K562 (cell line): Measurements from ENCODE around the gene VPS16. TPM values are rescaled to one million over a fixed set of nuclear protein-coding genes. Genes with fewer than 3 reads are reported as not detected.

Experiments used
- AFF4 ChIP-seq: sonication (generic); formaldehyde crosslinking; IDR thresholded peaks from 2 replicates; pipeline ENCODE4 v1.8.0; 2023; ENCODE audit warnings: mild to moderate bottlenecking, missing genetic modification reagents
- CBX3 ChIP-seq, 2 experiments: IDR thresholded peaks; 1 replicate in 1 of 2; 2 replicates in 1 of 2; pipeline ENCODE4 v1.6.1; 2012; ENCODE audit warnings: inconsistent platforms in 2 of 2, low read length in 2 of 2, borderline replicate concordance in 1 of 2, control low read depth in 1 of 2
- DNMT1 ChIP-seq: fragments of 450-650 bp; IDR thresholded peaks from 2 replicates; pipeline ENCODE4 v1.6.1; 2016; ENCODE audit warnings: antibody characterized with exemption, mild to moderate bottlenecking
- NR2F6 ChIP-seq: fragments of 450-650 bp; formaldehyde crosslinking; IDR thresholded peaks from 2 replicates; pipeline ENCODE4 v1.4.0; 2020; ENCODE audit warnings: mild to moderate bottlenecking
- NR4A1 ChIP-seq, 2 experiments: fragments of 250-450 bp in 1 of 2; fragments of 450-650 bp in 1 of 2; sonication (Bioruptor Pico) in 1 of 2; IDR thresholded peaks; 2 replicates each; pipeline versions ENCODE4 v1.4.0 to v1.6.1; 2016 to 2020; ENCODE audit warnings: mild to moderate bottlenecking in 2 of 2, missing compliant biosample characterization in 1 of 2, missing genetic modification characterization in 1 of 2, moderate library complexity in 1 of 2
- RAD21 ChIP-seq, 2 experiments: fragments of 250-450 bp in 1 of 2; fragments of 450-650 bp in 1 of 2; sonication (Bioruptor Pico) in 1 of 2; formaldehyde crosslinking in 1 of 2; IDR thresholded peaks in 1 of 2; conservative IDR thresholded peaks in 1 of 2; 2 replicates each; pipeline versions ENCODE4 v1.4.0 to v1.8.0; 2020 to 2022; ENCODE audit warnings: mild to moderate bottlenecking in 2 of 2, moderate library complexity in 1 of 2
- THRAP3 ChIP-seq: fragments of 450-650 bp; IDR thresholded peaks from 2 replicates; pipeline ENCODE4 v1.6.1; 2016; ENCODE audit warnings: mild to moderate bottlenecking, inconsistent platforms, borderline replicate concordance
- ZNF263 ChIP-seq: sonication (generic); formaldehyde crosslinking; IDR thresholded peaks from 2 replicates; pipeline ENCODE4 v1.8.0; 2022; ENCODE audit warnings: mild to moderate bottlenecking, missing genetic modification reagents, borderline replicate concordance
- ZNF764 ChIP-seq: fragments of 250-450 bp; sonication (Bioruptor Pico); IDR thresholded peaks from 2 replicates; pipeline ENCODE4 v1.4.0; 2020; ENCODE audit warnings: low read depth, mild to moderate bottlenecking, moderate library complexity
- polyA plus RNA-seq, 8 experiments: library from polyadenylated mRNA; depleted of rRNA in 4 of 8; stranded (reverse) in 5 of 8; unstranded in 3 of 8; fragments of >200 nt; fragmentation: Nextera tagmentation in 2 of 8; fragmentation: Illumina TruSeq in 1 of 8; extraction: Ambion mirVana in 2 of 8; extraction: Trizol in 1 of 8; gene quantifications; 2 replicates each; pipeline versions ENCODE4 v1.2.1 to v1.2.3, GENCODE V29; 2011 to 2014; ENCODE audit warnings: inconsistent platforms in 1 of 8, missing spikeins in 1 of 8
- total RNA-seq, 7 experiments: library from RNA; depleted of rRNA in 6 of 7; stranded (reverse); fragments of >200 nt in 6 of 7; fragmentation: Illumina TruSeq in 2 of 7; extraction: Trizol in 2 of 7; gene quantifications; 2 replicates each; pipeline versions ENCODE4 v1.2.1 to v1.2.3, GENCODE V29; 2011 to 2021; ENCODE audit warnings: low replicate concordance in 1 of 7

Gene VPS16
- total and polyA plus RNA-seq, 9 of the 15 experiments (the other 6 are each of a cell fraction or from before 2014, with no cell fraction given), result 6.8 to 24.7 (median 14.0) TPM

- TF ChIP-seq DNMT1 (no peak), NR2F6 (CRISPR knock-in tag) (no peak), RAD21 (CRISPR knock-in tag; conservative IDR thresholded peaks at IDR 0.05 in 1 of 2, IDR thresholded peaks at IDR 0.05 in 1 of 2) (no peak), CBX3 (IDR thresholded peaks at IDR 0.05; ENCODE audit: borderline replicate concordance in 1 of 2, low read length in 2 of 2) (no peak), ZNF764 (no peak), ZNF263 (CRISPR knock-in tag) (no peak), AFF4 (no peak), NR4A1 (CRISPR knock-in tag; IDR thresholded peaks at IDR 0.05) (no peak), NR4A1 (tag; IDR thresholded peaks at IDR 0.05) (no peak), THRAP3 (no peak)
These were observed 51.8 kb downstream of the VPS16 start (continued) for GRCh38 chr20:2892376-2892775.
